Smooth muscle cell (in vitro differentiated cells): ENCODE results near the gene CCBE1. TPM values are rescaled to one million over a fixed set of nuclear protein-coding genes. Genes with fewer than 3 reads are reported as not detected.

Source experiments
- DNase-seq: peaks from one replicate; lab custom pipeline; 2025; ENCODE audit not compliant: unreplicated experiment; lab: John Stamatoyannopoulos, UW
- H2AFZ ChIP-seq: fragments of 200-600 bp; sonication (generic); 2 replicates; pipeline ENCODE4 v1.6.0; 2016; ENCODE audit warnings: antibody characterized with exemption, low read depth, mild to moderate bottlenecking
- H3F3A ChIP-seq: fragments of 200-600 bp; sonication (generic); 2 replicates; pipeline ENCODE4 v1.6.0; 2017; ENCODE audit warnings: antibody characterized with exemption, low read depth
- H3K27ac ChIP-seq: fragments of 200-600 bp; sonication (generic); 2 replicates; pipeline ENCODE4 v1.5.1; 2016; ENCODE audit warnings: low read depth, mild to moderate bottlenecking
- H3K27me3 ChIP-seq: fragments of 200-600 bp; sonication (generic); 2 replicates; pipeline ENCODE4 v1.6.1; 2016; ENCODE audit warnings: low read depth, mild to moderate bottlenecking
- H3K36me3 ChIP-seq: fragments of 200-600 bp; sonication (generic); 2 replicates; pipeline ENCODE4 v1.5.1; 2016; ENCODE audit warnings: low read depth
- H3K4me1 ChIP-seq: fragments of 200-600 bp; sonication (generic); 2 replicates; pipeline ENCODE4 v1.5.1; 2016; ENCODE audit warnings: low read depth
- H3K4me2 ChIP-seq: fragments of 200-600 bp; sonication (generic); 2 replicates; pipeline ENCODE4 v1.6.0; 2016; ENCODE audit warnings: mild to moderate bottlenecking
- H3K4me3 ChIP-seq: fragments of 200-600 bp; sonication (generic); 2 replicates; pipeline ENCODE4 v1.5.1; 2016; ENCODE audit warnings: mild to moderate bottlenecking
- H3K79me2 ChIP-seq: fragments of 200-600 bp; sonication (generic); 2 replicates; pipeline ENCODE4 v1.6.0; 2016; ENCODE audit warnings: low read depth, mild to moderate bottlenecking
- H3K9ac ChIP-seq: fragments of 200-600 bp; sonication (generic); 2 replicates; pipeline ENCODE4 v1.6.0; 2016; ENCODE audit warnings: low read depth
- H3K9me3 ChIP-seq: fragments of 200-600 bp; sonication (generic); replicated peaks from 2 replicates; pipeline ENCODE4 v1.5.1; 2016; ENCODE audit warnings: low read depth
- H4K20me1 ChIP-seq: fragments of 200-600 bp; sonication (generic); 2 replicates; pipeline ENCODE4 v1.6.0; 2016; ENCODE audit warnings: low read depth
- WGBS: methylation state at CpG from one replicate; pipeline ENCODE4 v1.1.7; 2016; ENCODE audit warnings: low lambda C conversion rate; 5-methylcytosine and 5-hydroxymethylcytosine counted together
- polyA plus RNA-seq: library from polyadenylated mRNA; unstranded; fragments of >200 nt; fragmentation: Nextera tagmentation; extraction: Ambion mirVana; gene quantifications from 2 replicates; pipeline ENCODE4 v1.2.1, GENCODE V29; 2016
- total RNA-seq: library from RNA; depleted of rRNA; stranded (reverse); fragments of >200 nt; gene quantifications from 2 replicates; pipeline ENCODE4 v1.2.3, GENCODE V29; 2014
- TF ChIP-seq, protein P1 (sequence below): fragments of 200-600 bp; sonication (generic); IDR thresholded peaks from 2 replicates; pipeline ENCODE4 v1.5.1; 2017; ENCODE audit warnings: borderline replicate concordance, mild to moderate bottlenecking, antibody characterized with exemption; ENCODE audit not compliant: insufficient read depth, poor library complexity, severe bottlenecking

CCBE1 gene
- total and polyA plus RNA-seq, 2 experiments from 2014 or later, result 3.1 TPM; not detected in 1

DNA sequence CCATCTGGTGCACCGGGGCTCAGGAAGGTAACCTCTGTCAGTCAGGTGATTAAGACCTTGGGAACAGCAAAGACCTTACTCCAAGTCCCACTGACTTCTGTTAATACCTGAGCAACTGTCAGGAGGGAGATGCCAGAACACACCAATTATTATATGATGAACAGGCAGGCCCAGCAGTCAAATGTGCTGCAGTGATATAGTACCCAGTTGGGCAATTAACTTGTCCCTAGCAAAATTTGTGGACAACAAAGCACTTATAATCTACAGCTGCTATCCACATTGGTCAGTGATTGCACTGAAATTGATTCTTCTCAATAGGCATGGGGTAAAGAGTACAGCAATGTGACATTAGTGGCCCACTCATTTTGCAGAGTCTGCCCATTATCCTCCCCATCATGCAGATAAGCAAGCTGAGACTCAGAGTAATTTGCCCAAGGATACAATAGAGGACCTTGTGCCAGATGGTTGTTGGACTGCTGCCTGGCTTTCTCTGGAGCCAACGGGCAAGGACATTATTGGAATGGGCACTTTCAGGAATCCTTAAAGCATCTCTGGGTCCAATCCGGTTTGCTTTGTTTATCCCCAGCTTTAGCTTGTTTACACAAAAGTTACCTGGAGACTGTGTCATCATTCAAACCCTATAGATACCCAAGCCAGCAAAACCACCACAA lies 147.6 kb downstream of the CCBE1 start:
- no peaks in the 10 kb centered on the region for H3F3A ChIP-seq
- no peak overlapping the region for H2AFZ ChIP-seq
- no peaks in the 10 kb centered on the region for H3K79me2 ChIP-seq
- no peak for DNase-seq
- H3K4me1 ChIP-seq, result peaks cover 11% of the 10 kb centered on the region
- 99% methylated on average over 3 of the region's 3 CpGs for WGBS
- H3K4me3 ChIP-seq, result no peak overlapping the region
- H3K9me3 ChIP-seq, result no peaks in the 10 kb centered on the region
- H3K36me3 ChIP-seq, result no peaks in the 10 kb centered on the region
- no peak overlapping the region for H3K9ac ChIP-seq
- H3K4me2 ChIP-seq, result no peak overlapping the region
- H4K20me1 ChIP-seq, result no peaks in the 10 kb centered on the region
- H3K27me3 ChIP-seq, result peaks cover 47% of the 10 kb centered on the region
- TF ChIP-seq, protein P1, sequence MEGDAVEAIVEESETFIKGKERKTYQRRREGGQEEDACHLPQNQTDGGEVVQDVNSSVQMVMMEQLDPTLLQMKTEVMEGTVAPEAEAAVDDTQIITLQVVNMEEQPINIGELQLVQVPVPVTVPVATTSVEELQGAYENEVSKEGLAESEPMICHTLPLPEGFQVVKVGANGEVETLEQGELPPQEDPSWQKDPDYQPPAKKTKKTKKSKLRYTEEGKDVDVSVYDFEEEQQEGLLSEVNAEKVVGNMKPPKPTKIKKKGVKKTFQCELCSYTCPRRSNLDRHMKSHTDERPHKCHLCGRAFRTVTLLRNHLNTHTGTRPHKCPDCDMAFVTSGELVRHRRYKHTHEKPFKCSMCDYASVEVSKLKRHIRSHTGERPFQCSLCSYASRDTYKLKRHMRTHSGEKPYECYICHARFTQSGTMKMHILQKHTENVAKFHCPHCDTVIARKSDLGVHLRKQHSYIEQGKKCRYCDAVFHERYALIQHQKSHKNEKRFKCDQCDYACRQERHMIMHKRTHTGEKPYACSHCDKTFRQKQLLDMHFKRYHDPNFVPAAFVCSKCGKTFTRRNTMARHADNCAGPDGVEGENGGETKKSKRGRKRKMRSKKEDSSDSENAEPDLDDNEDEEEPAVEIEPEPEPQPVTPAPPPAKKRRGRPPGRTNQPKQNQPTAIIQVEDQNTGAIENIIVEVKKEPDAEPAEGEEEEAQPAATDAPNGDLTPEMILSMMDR, result no peak
- H3K27ac ChIP-seq, result no peak overlapping the region

- Histone ChIP-seq H3F3A (no peaks in the 10 kb centered on the region), H3K4me3 (no peak overlapping the region), H3K27ac (no peak overlapping the region)
These were observed 149.5 kb downstream of the CCBE1 start for GRCh38 chr18:59547581-59548182.

DNA sequence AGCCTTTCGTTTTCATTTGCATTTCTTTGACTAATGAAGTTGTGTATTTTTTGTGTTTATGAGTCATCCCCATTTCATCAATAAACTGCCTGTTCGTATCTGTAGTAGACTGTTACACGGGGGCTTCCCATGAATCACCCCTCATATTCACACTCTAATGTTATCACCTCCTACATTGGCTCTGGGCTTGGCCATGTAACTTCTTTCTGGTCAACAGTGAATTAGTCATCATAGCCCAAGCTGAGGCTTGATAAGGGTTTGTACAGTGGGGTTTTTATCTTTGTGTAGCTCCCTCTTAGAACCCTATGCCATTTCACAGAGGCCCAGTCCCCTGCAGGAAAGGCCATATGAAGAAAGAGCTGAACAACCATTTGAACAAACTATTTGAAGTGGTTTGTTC lies 151.0 kb downstream of the CCBE1 start:
- no peaks in the 10 kb centered on the region for H4K20me1 ChIP-seq
- WGBS, result 18% methylated on average over 3 of the region's 3 CpGs
- TF ChIP-seq, protein P1, result no peak

More at GRCh38 chr18:59547581-59548182, 149.5 kb downstream of the CCBE1 start:
- Histone ChIP-seq H3K79me2 (no peaks in the 10 kb centered on the region), H2AFZ (no peak overlapping the region), H3K36me3 (no peaks in the 10 kb centered on the region), H3K4me2 (peak overlapping the region; percentile 32), H3K9me3 (no peaks in the 10 kb centered on the region), H3K27me3 (peaks cover 41% of the 10 kb centered on the region), H3K9ac (no peak overlapping the region), H3K4me1 (peaks cover 11% of the 10 kb centered on the region), H4K20me1 (no peaks in the 10 kb centered on the region)
- TF ChIP-seq, protein P1, result peak; percentile 11
- DNase-seq, result no peak
- WGBS, result 25% methylated on average over 11 of the region's 11 CpGs

More for the DNA sequence above, 151.0 kb downstream of the CCBE1 start:
- no peak overlapping the region for H2AFZ ChIP-seq
- H3K27ac ChIP-seq, result no peak overlapping the region
- H3K9ac ChIP-seq, result no peak overlapping the region
- H3K27me3 ChIP-seq, result peaks cover 44% of the 10 kb centered on the region
- no peak overlapping the region for H3K4me3 ChIP-seq
- no peaks in the 10 kb centered on the region for H3F3A ChIP-seq
- DNase-seq, result no peak
- H3K4me2 ChIP-seq, result peak overlapping the region; percentile 5
- H3K9me3 ChIP-seq, result no peaks in the 10 kb centered on the region
- peaks cover 11% of the 10 kb centered on the region for H3K4me1 ChIP-seq
- H3K79me2 ChIP-seq, result no peaks in the 10 kb centered on the region
- no peaks in the 10 kb centered on the region for H3K36me3 ChIP-seq
